C4-2B (cell line): ENCODE measurements around the gene TNFRSF1A.

ENCODE experiments used
- CTCF ChIP-seq: fragments of 450-650 bp; conservative IDR thresholded peaks from 2 replicates; pipeline ENCODE4 v1.5.1; 2017; ENCODE audit warnings: mild to moderate bottlenecking
- ZFX ChIP-seq: fragments of 450-650 bp; IDR thresholded peaks from 2 replicates; pipeline ENCODE4 v1.6.1; 2017

- TF ChIP-seq CTCF (peak; percentile 96), ZFX (no peak)
These were observed 56.8 kb downstream of the TNFRSF1A start for GRCh38 chr12:6285063-6285477.
